HepG2 (cell line): ENCODE data around the gene PAXIP1. TPM values are rescaled to one million over a fixed set of nuclear protein-coding genes. Genes with fewer than 3 reads are reported as not detected.

Source experiments
- ATAC-seq: fragments of 200-7000 bp; cut with Tn5 transposase; 3 replicates; pipeline ENCODE4 v1.9.1; 2020; ENCODE audit warnings: mild to moderate bottlenecking, moderate library complexity
- BruUV-seq: library from RNA; stranded (reverse); fragments of 400-500 nt; replicated peaks from 2 replicates; lab custom pipeline; 2021; lab: Mats Ljungman, UMichigan
- CTCF ChIA-PET: fragments of 300-600 bp; formaldehyde crosslinking; extraction: SDS; loops from one replicate; lab custom pipeline; 2021; ENCODE audit warnings: low total read pairs, inconsistent platforms, low intra/inter-chr PET ratio; lab: Yijun Ruan, JAX
- POLR2A ChIA-PET: fragments of 350-600 bp; sonication (Branson Sonifier 250); formaldehyde crosslinking; loops from one replicate; lab custom pipeline; 2020; ENCODE audit warnings: antibody characterized with exemption, inconsistent platforms; lab: Yijun Ruan, JAX
- DNase-seq: peaks from one replicate; pipeline ENCODE4 v3.0.0-alpha.2; 2015; ENCODE audit warnings: low spot score
- FAIRE-seq: peaks from 3 replicates; lab custom pipeline; 2011; peaks lifted over from hg19 to GRCh38; lab: Jason Lieb, UNC
- H2AFZ ChIP-seq: one replicate; pipeline ENCODE4 v1.6.1; 2011; ENCODE audit warnings: low read length, inconsistent platforms
- H3K27ac ChIP-seq: fragments of 300-600 bp; 3 replicates; pipeline ENCODE4 v1.8.0; 2011; ENCODE audit warnings: mixed run types, mild to moderate bottlenecking, mixed read lengths, low read length, inconsistent platforms; ENCODE audit not compliant: insufficient read depth; ENCODE audit errors: extremely low read length
- H3K27me3 ChIP-seq, 2 experiments: fragments of 200-600 bp in 1 of 2; 2 replicates in 1 of 2; 3 replicates in 1 of 2; pipeline versions ENCODE4 v1.6.0 to v1.8.0; 2011; ENCODE audit warnings: low read length in 2 of 2, mild to moderate bottlenecking in 2 of 2, moderate library complexity in 2 of 2, inconsistent platforms in 1 of 2; ENCODE audit not compliant: insufficient read depth in 2 of 2, control insufficient read depth in 1 of 2
- H3K36me3 ChIP-seq, 2 experiments: fragments of 200-600 bp in 1 of 2; replicated peaks in 1 of 2; 2 replicates in 1 of 2; 3 replicates in 1 of 2; pipeline versions ENCODE4 v1.5.1 to v1.8.0; 2011; ENCODE audit warnings: low read length in 2 of 2, inconsistent platforms in 1 of 2; ENCODE audit not compliant: insufficient read depth in 2 of 2, control insufficient read depth in 1 of 2
- H3K4me1 ChIP-seq: 2 replicates; pipeline ENCODE4 v1.5.1; 2012; ENCODE audit warnings: low read length, inconsistent platforms; ENCODE audit not compliant: insufficient read depth
- H3K4me2 ChIP-seq: 2 replicates; pipeline ENCODE4 v1.6.0; 2011; ENCODE audit warnings: low read depth, low read length, inconsistent platforms
- H3K4me3 ChIP-seq, 3 experiments: fragments of 200-600 bp in 1 of 3; sonication (generic), shearing (Covaris generic) in 1 of 3; replicated peaks in 1 of 3; 2 replicates each; pipeline ENCODE4 v1.5.1; 2011 to 2016; ENCODE audit warnings: low read length in 3 of 3, inconsistent platforms in 2 of 3, low read depth in 2 of 3, mild to moderate bottlenecking in 2 of 3, control low read depth in 1 of 3, mixed read lengths in 1 of 3; ENCODE audit not compliant: insufficient read depth in 1 of 3
- H3K79me2 ChIP-seq: one replicate; pipeline ENCODE4 v1.6.1; 2011; ENCODE audit warnings: low read length, inconsistent platforms; ENCODE audit not compliant: insufficient read depth
- H3K9ac ChIP-seq: 2 replicates; pipeline ENCODE4 v1.6.0; 2011; ENCODE audit warnings: mild to moderate bottlenecking, low read depth, low read length, inconsistent platforms; ENCODE audit not compliant: insufficient read depth
- H3K9me3 ChIP-seq: 2 replicates; pipeline ENCODE4 v1.5.1; 2012; ENCODE audit warnings: mild to moderate bottlenecking, low read length
- H4K20me1 ChIP-seq: 2 replicates; pipeline ENCODE4 v1.6.0; 2011; ENCODE audit warnings: inconsistent platforms, mild to moderate bottlenecking, low read length, moderate library complexity; ENCODE audit not compliant: insufficient read depth
- ARID2 ChIP-seq: sonication (generic); formaldehyde crosslinking; IDR thresholded peaks from 2 replicates; pipeline ENCODE4 v1.8.1; 2022; ENCODE audit warnings: mild to moderate bottlenecking, missing genetic modification reagents, borderline replicate concordance
- BCL6 ChIP-seq: IDR thresholded peaks from 2 replicates; pipeline ENCODE4 v1.6.1; 2016; ENCODE audit warnings: missing genetic modification reagents, missing compliant biosample characterization
- HHEX ChIP-seq: IDR thresholded peaks from 2 replicates; pipeline ENCODE4 v1.6.1; 2016; ENCODE audit warnings: control low read depth
- MAFF ChIP-seq: IDR thresholded peaks from 2 replicates; pipeline ENCODE4 v1.6.1; 2011; ENCODE audit warnings: low read depth, low read length, improper control_type of control experiment
- MATR3 ChIP-seq: sonication (generic); formaldehyde crosslinking; IDR thresholded peaks from 2 replicates; pipeline ENCODE4 v1.4.0; 2020; ENCODE audit warnings: missing genetic modification reagents
- MYNN ChIP-seq: sonication (generic); formaldehyde crosslinking; IDR thresholded peaks from 2 replicates; pipeline ENCODE4 v1.4.0; 2020; ENCODE audit warnings: mild to moderate bottlenecking, low read depth, missing genetic modification reagents
- NCOR1 ChIP-seq: fragments of 200-600 bp; sonication (generic); IDR thresholded peaks from 2 replicates; pipeline ENCODE4 v1.7.0; 2017; ENCODE audit warnings: antibody characterized with exemption, low read length, borderline replicate concordance
- RAD21 ChIP-seq: fragments of 450-650 bp; formaldehyde crosslinking; IDR thresholded peaks from 2 replicates; pipeline ENCODE4 v1.5.0; 2020; ENCODE audit warnings: mild to moderate bottlenecking
- REPIN1 ChIP-seq: sonication (generic); formaldehyde crosslinking; IDR thresholded peaks from 2 replicates; pipeline ENCODE4 v1.8.0; 2022; ENCODE audit warnings: missing genetic modification reagents, low read depth, mild to moderate bottlenecking, borderline replicate concordance
- SNRNP70 ChIP-seq: fragments of 200-400 bp; formaldehyde crosslinking; IDR thresholded peaks from 2 replicates; pipeline ENCODE4 v1.6.1; 2017; ENCODE audit warnings: mild to moderate bottlenecking, low read depth, low read length, moderate library complexity
- ZNF101 ChIP-seq: sonication (generic); formaldehyde crosslinking; IDR thresholded peaks from 2 replicates; pipeline ENCODE4 v1.4.0; 2020; ENCODE audit warnings: mild to moderate bottlenecking, low read depth, missing genetic modification reagents, borderline replicate concordance
- ZNF432 ChIP-seq: sonication (generic); formaldehyde crosslinking; IDR thresholded peaks from 2 replicates; pipeline ENCODE4 v1.5.0; 2020; ENCODE audit warnings: missing genetic modification reagents, mild to moderate bottlenecking, borderline replicate concordance
- WGBS: methylation state at CpG from one replicate; pipeline ENCODE4 v1.1.6; 2017; ENCODE audit warnings: low lambda C conversion rate; 5-methylcytosine and 5-hydroxymethylcytosine counted together
- in situ Hi-C: cut with HindIII; loops from 2 replicates; pipeline ENCODE4 v1.10.0; 2017; ENCODE audit warnings: low pct_unique_long_range_greater_than_20kb; ENCODE audit not compliant: extremely low pct_ligation_motif_present
- intact Hi-C: fragments of 100-400 bp; cut with micrococcal nuclease; formaldehyde crosslinking; loops from one replicate; pipeline ENCODE4 v1.10.0; 2022; ENCODE audit not compliant: unreplicated experiment
- polyA plus RNA-seq, 8 experiments: library from polyadenylated mRNA; depleted of rRNA in 3 of 8; stranded (reverse) in 7 of 8; unstranded in 1 of 8; fragments of >200 nt; fragmentation: Illumina TruSeq in 4 of 8; extraction: Trizol in 4 of 8; gene quantifications; 2 replicates each; pipeline versions ENCODE4 v1.2.1 to v1.2.3, GENCODE V29; 2011 to 2016; ENCODE audit warnings: low read depth in 4 of 8, missing spikeins in 1 of 8, mixed read lengths in 1 of 8; ENCODE audit not compliant: insufficient read depth in 1 of 8
- total RNA-seq, 5 experiments: library from RNA; depleted of rRNA; stranded (reverse); fragments of >200 nt; fragmentation: Illumina TruSeq; extraction: Trizol; gene quantifications; 2 replicates each; pipeline ENCODE4 v1.2.3, GENCODE V29; 2016; ENCODE audit warnings: low read depth in 1 of 5
- TF ChIP-seq, protein P1 (sequence below): sonication (generic); formaldehyde crosslinking; IDR thresholded peaks from 2 replicates; pipeline ENCODE4 v1.9.0; 2022; ENCODE audit warnings: missing genetic modification reagents, mild to moderate bottlenecking, borderline replicate concordance
- TF ChIP-seq, protein P2 (sequence below), 2 experiments: sonication (generic) in 1 of 2; formaldehyde crosslinking in 1 of 2; IDR thresholded peaks; 2 replicates each; pipeline versions ENCODE4 v1.4.0 to v1.6.1; 2018 to 2020; ENCODE audit warnings: missing genetic modification reagents in 2 of 2, borderline replicate concordance in 1 of 2, low read depth in 1 of 2, mild to moderate bottlenecking in 1 of 2, missing biosample characterization in 1 of 2
- TF ChIP-seq, protein P3 (sequence below): sonication (generic); formaldehyde crosslinking; IDR thresholded peaks from 2 replicates; pipeline ENCODE4 v1.8.1; 2022; ENCODE audit warnings: mild to moderate bottlenecking, missing genetic modification reagents
- TF ChIP-seq, protein P4 (sequence below): IDR thresholded peaks from 2 replicates; pipeline ENCODE4 v1.6.1; 2016; ENCODE audit warnings: missing genetic modification reagents, missing compliant biosample characterization
- TF ChIP-seq, protein P5 (sequence below): sonication (generic); formaldehyde crosslinking; IDR thresholded peaks from 2 replicates; pipeline ENCODE4 v1.4.0; 2020; ENCODE audit warnings: missing genetic modification reagents, mild to moderate bottlenecking, borderline replicate concordance
- TF ChIP-seq, protein P6 (sequence below): IDR thresholded peaks from 2 replicates; pipeline ENCODE4 v1.6.1; 2016

PAXIP1 gene
- total and polyA plus RNA-seq, 2 of the 13 experiments (the other 11 are each of a cell fraction or from before 2014, with no cell fraction given) = 11.6 to 16.2 TPM

DNA sequence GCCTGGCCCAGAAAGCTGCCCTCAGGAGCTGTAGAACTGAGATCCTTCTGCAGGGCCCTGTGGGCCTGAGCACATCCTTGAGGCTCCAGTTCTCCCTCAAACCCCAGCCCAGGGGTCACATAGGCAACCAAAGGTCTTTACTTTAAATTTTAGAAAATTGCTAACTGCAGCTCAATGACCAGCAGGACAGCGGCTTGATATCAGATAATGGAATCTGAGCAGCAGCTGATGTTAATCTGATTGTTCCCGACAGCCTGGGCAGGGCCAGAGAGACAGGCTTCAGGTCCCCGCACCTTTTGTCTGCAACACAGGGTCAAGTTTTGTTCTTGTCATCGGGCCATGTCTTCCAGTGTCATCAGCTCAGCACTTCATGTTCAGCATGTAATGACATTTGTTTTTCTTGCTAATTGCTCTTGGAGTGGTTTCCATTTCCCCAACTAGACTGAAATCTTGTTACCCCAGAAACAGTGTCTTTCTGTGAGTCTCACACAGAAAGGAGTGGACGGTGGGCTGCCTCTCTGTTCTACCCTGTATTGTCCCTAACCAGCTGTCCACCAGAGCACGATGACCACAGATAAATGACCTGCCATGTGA is 91.0 kb downstream of the PAXIP1 start:
- H3K27me3 ChIP-seq = peaks cover 2 to 40% of the 10 kb centered on the region in 2 experiments; a peak in 4 of 5 replicates
- H3K4me3 ChIP-seq = no peak overlapping the region
- ChIA-PET POLR2A (no interaction called here), CTCF (no interaction called here)
- H4K20me1 ChIP-seq = no peaks in the 10 kb centered on the region
- H3K9me3 ChIP-seq = peaks cover 15% of the 10 kb centered on the region
- in situ Hi-C loops = no loop called here
- peaks cover 8% of the 10 kb centered on the region for H3K4me1 ChIP-seq
- WGBS = 66% methylated on average over 6 of the region's 6 CpGs
- FAIRE-seq (no peak), DNase-seq (no peak), ATAC-seq (no peak)
- no peak overlapping the region for H3K4me2 ChIP-seq
- no peak overlapping the region for H3K9ac ChIP-seq
- intact Hi-C loops = loop anchor here (5.0 kb wide), 1 partner anchor 435 kb away; no protein-coding TSS in a partner anchor
- H3K36me3 ChIP-seq = no peaks in the 10 kb centered on the region
- no peaks in the 10 kb centered on the region for H3K79me2 ChIP-seq
- H3K27ac ChIP-seq = no peak overlapping the region
- no TSS peak for BruUV-seq
- H2AFZ ChIP-seq = no peak overlapping the region
- TF ChIP-seq, protein P1, sequence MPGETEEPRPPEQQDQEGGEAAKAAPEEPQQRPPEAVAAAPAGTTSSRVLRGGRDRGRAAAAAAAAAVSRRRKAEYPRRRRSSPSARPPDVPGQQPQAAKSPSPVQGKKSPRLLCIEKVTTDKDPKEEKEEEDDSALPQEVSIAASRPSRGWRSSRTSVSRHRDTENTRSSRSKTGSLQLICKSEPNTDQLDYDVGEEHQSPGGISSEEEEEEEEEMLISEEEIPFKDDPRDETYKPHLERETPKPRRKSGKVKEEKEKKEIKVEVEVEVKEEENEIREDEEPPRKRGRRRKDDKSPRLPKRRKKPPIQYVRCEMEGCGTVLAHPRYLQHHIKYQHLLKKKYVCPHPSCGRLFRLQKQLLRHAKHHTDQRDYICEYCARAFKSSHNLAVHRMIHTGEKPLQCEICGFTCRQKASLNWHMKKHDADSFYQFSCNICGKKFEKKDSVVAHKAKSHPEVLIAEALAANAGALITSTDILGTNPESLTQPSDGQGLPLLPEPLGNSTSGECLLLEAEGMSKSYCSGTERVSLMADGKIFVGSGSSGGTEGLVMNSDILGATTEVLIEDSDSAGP (CRISPR knock-in tag) = no peak
- TF ChIP-seq BCL6 (CRISPR knock-in tag) (no peak), HHEX (CRISPR knock-in tag) (no peak), ZNF101 (CRISPR knock-in tag) (no peak), MATR3 (no peak), ZNF432 (CRISPR knock-in tag) (no peak), MAFF (no peak), SNRNP70 (no peak), RAD21 (CRISPR knock-in tag) (no peak), ARID2 (CRISPR knock-in tag) (no peak), MYNN (CRISPR knock-in tag) (no peak), NCOR1 (no peak), REPIN1 (CRISPR knock-in tag) (no peak)
- TF ChIP-seq, protein P2, sequence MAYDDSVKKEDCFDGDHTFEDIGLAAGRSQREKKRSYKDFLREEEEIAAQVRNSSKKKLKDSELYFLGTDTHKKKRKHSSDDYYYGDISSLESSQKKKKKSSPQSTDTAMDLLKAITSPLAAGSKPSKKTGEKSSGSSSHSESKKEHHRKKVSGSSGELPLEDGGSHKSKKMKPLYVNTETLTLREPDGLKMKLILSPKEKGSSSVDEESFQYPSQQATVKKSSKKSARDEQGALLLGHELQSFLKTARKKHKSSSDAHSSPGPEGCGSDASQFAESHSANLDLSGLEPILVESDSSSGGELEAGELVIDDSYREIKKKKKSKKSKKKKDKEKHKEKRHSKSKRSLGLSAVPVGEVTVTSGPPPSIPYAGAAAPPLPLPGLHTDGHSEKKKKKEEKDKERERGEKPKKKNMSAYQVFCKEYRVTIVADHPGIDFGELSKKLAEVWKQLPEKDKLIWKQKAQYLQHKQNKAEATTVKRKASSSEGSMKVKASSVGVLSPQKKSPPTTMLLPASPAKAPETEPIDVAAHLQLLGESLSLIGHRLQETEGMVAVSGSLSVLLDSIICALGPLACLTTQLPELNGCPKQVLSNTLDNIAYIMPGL (CRISPR knock-in tag; IDR thresholded peaks at IDR 0.05; ENCODE audit: borderline replicate concordance in 1 of 2, low read depth in 1 of 2) = no peak
- TF ChIP-seq, protein P3, sequence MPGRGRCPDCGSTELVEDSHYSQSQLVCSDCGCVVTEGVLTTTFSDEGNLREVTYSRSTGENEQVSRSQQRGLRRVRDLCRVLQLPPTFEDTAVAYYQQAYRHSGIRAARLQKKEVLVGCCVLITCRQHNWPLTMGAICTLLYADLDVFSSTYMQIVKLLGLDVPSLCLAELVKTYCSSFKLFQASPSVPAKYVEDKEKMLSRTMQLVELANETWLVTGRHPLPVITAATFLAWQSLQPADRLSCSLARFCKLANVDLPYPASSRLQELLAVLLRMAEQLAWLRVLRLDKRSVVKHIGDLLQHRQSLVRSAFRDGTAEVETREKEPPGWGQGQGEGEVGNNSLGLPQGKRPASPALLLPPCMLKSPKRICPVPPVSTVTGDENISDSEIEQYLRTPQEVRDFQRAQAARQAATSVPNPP (CRISPR knock-in tag) = no peak
- TF ChIP-seq, protein P4, sequence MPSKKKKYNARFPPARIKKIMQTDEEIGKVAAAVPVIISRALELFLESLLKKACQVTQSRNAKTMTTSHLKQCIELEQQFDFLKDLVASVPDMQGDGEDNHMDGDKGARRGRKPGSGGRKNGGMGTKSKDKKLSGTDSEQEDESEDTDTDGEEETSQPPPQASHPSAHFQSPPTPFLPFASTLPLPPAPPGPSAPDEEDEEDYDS (CRISPR knock-in tag) = no peak
- TF ChIP-seq, protein P5, sequence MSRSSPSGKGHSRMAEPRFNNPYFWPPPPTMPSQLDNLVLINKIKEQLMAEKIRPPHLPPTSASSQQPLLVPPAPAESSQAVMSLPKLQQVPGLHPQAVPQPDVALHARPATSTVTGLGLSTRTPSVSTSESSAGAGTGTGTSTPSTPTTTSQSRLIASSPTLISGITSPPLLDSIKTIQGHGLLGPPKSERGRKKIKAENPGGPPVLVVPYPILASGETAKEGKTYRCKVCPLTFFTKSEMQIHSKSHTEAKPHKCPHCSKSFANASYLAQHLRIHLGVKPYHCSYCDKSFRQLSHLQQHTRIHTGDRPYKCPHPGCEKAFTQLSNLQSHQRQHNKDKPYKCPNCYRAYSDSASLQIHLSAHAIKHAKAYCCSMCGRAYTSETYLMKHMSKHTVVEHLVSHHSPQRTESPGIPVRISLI (CRISPR knock-in tag) = no peak
- TF ChIP-seq, protein P6, sequence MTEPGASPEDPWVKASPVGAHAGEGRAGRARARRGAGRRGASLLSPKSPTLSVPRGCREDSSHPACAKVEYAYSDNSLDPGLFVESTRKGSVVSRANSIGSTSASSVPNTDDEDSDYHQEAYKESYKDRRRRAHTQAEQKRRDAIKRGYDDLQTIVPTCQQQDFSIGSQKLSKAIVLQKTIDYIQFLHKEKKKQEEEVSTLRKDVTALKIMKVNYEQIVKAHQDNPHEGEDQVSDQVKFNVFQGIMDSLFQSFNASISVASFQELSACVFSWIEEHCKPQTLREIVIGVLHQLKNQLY (CRISPR knock-in tag) = no peak
